Karpas-422 (cell line): Measurements from ENCODE around the gene BDNF. TPM values are rescaled to one million over a fixed set of nuclear protein-coding genes. Genes with fewer than 3 reads are reported as not detected.
"Not testable (repeated sequence)": the region's sequence is repeated elsewhere in the genome, so short reads cannot be mapped to it uniquely, and the experiment has no call there.

Experiments used
- DNase-seq: peaks from one replicate; pipeline ENCODE4 v3.0.0-alpha.2; 2015
- H2AFZ ChIP-seq: fragments of 200-600 bp; sonication (generic); 2 replicates; pipeline ENCODE4 v1.6.1; 2014; ENCODE audit warnings: antibody characterized with exemption, low read length, mixed read lengths
- H3K27ac ChIP-seq: fragments of 200-600 bp; sonication (generic); 2 replicates; pipeline ENCODE4 v1.5.1; 2014; ENCODE audit warnings: mild to moderate bottlenecking, low read length, moderate library complexity
- H3K27me3 ChIP-seq: fragments of 200-600 bp; sonication (generic); 2 replicates; pipeline ENCODE4 v1.6.1; 2014; ENCODE audit warnings: low read length, mixed read lengths
- H3K36me3 ChIP-seq: fragments of 200-600 bp; sonication (generic); 2 replicates; pipeline ENCODE4 v1.6.1; 2014; ENCODE audit warnings: low read length, mixed read lengths; ENCODE audit not compliant: insufficient read depth
- H3K4me1 ChIP-seq: fragments of 200-600 bp; sonication (generic); 2 replicates; pipeline ENCODE4 v1.6.1; 2014; ENCODE audit warnings: mild to moderate bottlenecking, low read length, mixed read lengths
- H3K4me2 ChIP-seq: fragments of 200-600 bp; sonication (generic); 2 replicates; pipeline ENCODE4 v1.6.1; 2014; ENCODE audit warnings: low read length, low read depth, mild to moderate bottlenecking; ENCODE audit not compliant: poor library complexity, severe bottlenecking
- H3K4me3 ChIP-seq: fragments of 200-600 bp; sonication (generic); 2 replicates; pipeline ENCODE4 v1.5.1; 2014; ENCODE audit warnings: mild to moderate bottlenecking, antibody characterized with exemption, low read length, mixed read lengths
- H3K79me2 ChIP-seq: fragments of 200-600 bp; sonication (generic); 2 replicates; pipeline ENCODE4 v1.6.1; 2014; ENCODE audit warnings: mild to moderate bottlenecking, low read length, mixed read lengths
- H3K9ac ChIP-seq: fragments of 200-600 bp; sonication (generic); 2 replicates; pipeline ENCODE4 v1.6.0; 2014; ENCODE audit warnings: low read length
- H3K9me2 ChIP-seq: fragments of 200-600 bp; sonication (generic), shearing (Covaris generic); replicated peaks from 2 replicates; pipeline ENCODE4 v1.6.0; 2014; ENCODE audit warnings: mild to moderate bottlenecking, low read length, moderate library complexity; ENCODE audit not compliant: insufficient read depth
- H3K9me3 ChIP-seq: fragments of 300-700, 200-600 bp; sonication (generic); 2 replicates; pipeline ENCODE4 v1.6.1; 2014; ENCODE audit warnings: low read length, mixed read lengths
- H4K20me1 ChIP-seq: fragments of 200-600 bp; sonication (generic); 2 replicates; pipeline ENCODE4 v1.6.1; 2014; ENCODE audit warnings: mild to moderate bottlenecking, antibody characterized with exemption, low read length, low read depth; ENCODE audit not compliant: insufficient read depth
- total RNA-seq: library from RNA; depleted of rRNA; stranded (reverse); fragments of >200 nt; shearing (Covaris generic); gene quantifications from 2 replicates; pipeline ENCODE4 v1.2.3, GENCODE V29; 2014; ENCODE audit warnings: low replicate concordance; rRNA removed

The BDNF gene
- total RNA-seq: 0.04 TPM in 1 of 2 replicates, not detected in the other

- H3K9me3 ChIP-seq: no peaks in the 10 kb centered on the region
- H3K36me3 ChIP-seq: no peaks in the 10 kb centered on the region
- no peaks in the 10 kb centered on the region for H3K27me3 ChIP-seq
- no peaks in the 10 kb centered on the region for H4K20me1 ChIP-seq
- peak within 1 kb of the TSS; percentile 29 for H3K9ac ChIP-seq
- H3K4me2 ChIP-seq: peak within 1 kb of the TSS; percentile 95
- H3K4me1 ChIP-seq: peaks cover 44% of the 10 kb centered on the region
- H3K79me2 ChIP-seq: no peaks in the 10 kb centered on the region
- no peak within 1 kb of the TSS for H3K27ac ChIP-seq
- peak within 1 kb of the TSS; percentile 72 for H3K4me3 ChIP-seq
- peak within 1 kb of the TSS; percentile 90 for H2AFZ ChIP-seq
- peak; percentile 57 for DNase-seq
- no peaks in the 10 kb centered on the region for H3K9me2 ChIP-seq
Measured at GRCh38 chr11:27700351-27701301, at the start of gene BDNF. BDNF (minus strand) TSS chr11:27700455; CDS start chr11:27658564, 41,891 bp downstream.

GRCh38 chr11:27740362-27741013 is 40.2 kb upstream of the BDNF start:
- Histone ChIP-seq H4K20me1 (no peaks in the 10 kb centered on the region), H2AFZ (no peak overlapping the region), H3K9me2 (no peaks in the 10 kb centered on the region), H3K36me3 (no peaks in the 10 kb centered on the region), H3K9me3 (no peaks in the 10 kb centered on the region), H3K4me2 (no peak overlapping the region), H3K27ac (no peak overlapping the region), H3K4me1 (no peaks in the 10 kb centered on the region), H3K79me2 (no peaks in the 10 kb centered on the region), H3K4me3 (no peak overlapping the region), H3K27me3 (no peaks in the 10 kb centered on the region), H3K9ac (no peak overlapping the region)
- peak; percentile 27 for DNase-seq

GRCh38 chr11:27735281-27735680 is 35.0 kb upstream of the BDNF start:
- Histone ChIP-seq H3K9ac (no peak overlapping the region), H3K9me3 (no peaks in the 10 kb centered on the region), H3K4me3 (no peak overlapping the region), H2AFZ (no peak overlapping the region), H3K79me2 (no peaks in the 10 kb centered on the region), H4K20me1 (no peaks in the 10 kb centered on the region), H3K27ac (no peak overlapping the region), H3K27me3 (no peaks in the 10 kb centered on the region), H3K4me1 (no peaks in the 10 kb centered on the region), H3K36me3 (no peaks in the 10 kb centered on the region), H3K9me2 (no peaks in the 10 kb centered on the region), H3K4me2 (no peak overlapping the region)
- DNase-seq: no peak

GRCh38 chr11:27731803-27732202 is 31.5 kb upstream of the BDNF start:
- not testable (repeated sequence) for H3K27me3 ChIP-seq, H3K9me2 ChIP-seq, H3K9ac ChIP-seq, DNase-seq, H3K27ac ChIP-seq, H3K79me2 ChIP-seq, H3K36me3 ChIP-seq, H3K9me3 ChIP-seq, H3K4me1 ChIP-seq, H4K20me1 ChIP-seq, H2AFZ ChIP-seq, H3K4me2 ChIP-seq, H3K4me3 ChIP-seq

- Histone ChIP-seq H3K79me2 (no peaks in the 10 kb centered on the region), H3K4me3 (no peak overlapping the region), H2AFZ (no peak overlapping the region), H3K9ac (no peak overlapping the region), H3K4me2 (no peak overlapping the region), H3K9me3 (no peaks in the 10 kb centered on the region), H3K9me2 (no peaks in the 10 kb centered on the region), H4K20me1 (no peaks in the 10 kb centered on the region), H3K27me3 (no peaks in the 10 kb centered on the region), H3K4me1 (no peaks in the 10 kb centered on the region), H3K27ac (no peak overlapping the region), H3K36me3 (no peaks in the 10 kb centered on the region)
- no peak for DNase-seq
Measured at GRCh38 chr11:27726981-27727380, 26.7 kb upstream of the BDNF start.

GRCh38 chr11:27723687-27724086 is 23.4 kb upstream of the BDNF start:
- no peak overlapping the region for H2AFZ ChIP-seq
- H3K9ac ChIP-seq: no peak overlapping the region
- no peaks in the 10 kb centered on the region for H3K27me3 ChIP-seq

GRCh38 chr11:27722953-27723344 is 22.7 kb upstream of the BDNF start:
- no peak overlapping the region for H2AFZ ChIP-seq
- no peak overlapping the region for H3K27ac ChIP-seq
- DNase-seq: no peak
- H3K9me3 ChIP-seq: no peaks in the 10 kb centered on the region
- no peaks in the 10 kb centered on the region for H3K4me1 ChIP-seq
- H3K27me3 ChIP-seq: no peaks in the 10 kb centered on the region
- no peaks in the 10 kb centered on the region for H3K79me2 ChIP-seq
- no peaks in the 10 kb centered on the region for H3K9me2 ChIP-seq
- no peak overlapping the region for H3K4me2 ChIP-seq
- H3K36me3 ChIP-seq: no peaks in the 10 kb centered on the region
- H4K20me1 ChIP-seq: no peaks in the 10 kb centered on the region
- H3K4me3 ChIP-seq: no peak overlapping the region
- no peak overlapping the region for H3K9ac ChIP-seq

More at GRCh38 chr11:27723687-27724086, 23.4 kb upstream of the BDNF start:
- no peaks in the 10 kb centered on the region for H3K4me1 ChIP-seq
- no peaks in the 10 kb centered on the region for H4K20me1 ChIP-seq
- no peak for DNase-seq
- H3K9me3 ChIP-seq: no peaks in the 10 kb centered on the region
- no peaks in the 10 kb centered on the region for H3K36me3 ChIP-seq
- H3K4me2 ChIP-seq: no peak overlapping the region
- H3K4me3 ChIP-seq: no peak overlapping the region
- no peaks in the 10 kb centered on the region for H3K79me2 ChIP-seq
- no peak overlapping the region for H3K27ac ChIP-seq
- H3K9me2 ChIP-seq: no peaks in the 10 kb centered on the region
